H1 (cell line): ENCODE data around the gene GPR18. TPM values are rescaled to one million over a fixed set of nuclear protein-coding genes. Genes with fewer than 3 reads are reported as not detected.

Source experiments
- CTCF ChIA-PET: fragments of 300-600 bp; sonication (Branson Sonifier 250); formaldehyde crosslinking; loops from one replicate; lab custom pipeline; 2021; ENCODE audit not compliant: partially characterized antibody; lab: Charles Lee
- POLR2A ChIA-PET: fragments of 300-600 bp; sonication (Branson Sonifier 250); formaldehyde crosslinking; loops from one replicate; lab custom pipeline; 2021; ENCODE audit warnings: inconsistent platforms; ENCODE audit not compliant: partially characterized antibody; lab: Charles Lee
- DNase-seq, 2 experiments: peaks; one replicate each; pipeline versions ENCODE4 v3.0.0 to v3.0.0-alpha.2; 2010 to 2022; ENCODE audit warnings: low spot score in 2 of 2, low read depth in 1 of 2, mixed read lengths in 1 of 2
- FAIRE-seq: peaks from 2 replicates; lab custom pipeline; 2011; peaks lifted over from hg19 to GRCh38; lab: Jason Lieb, UNC
- H2AFZ ChIP-seq: 2 replicates; pipeline ENCODE4 v1.8.1; 2012; ENCODE audit warnings: low read length, inconsistent platforms
- H2AK5ac ChIP-seq: 2 replicates; pipeline ENCODE4 v1.6.1; 2013; ENCODE audit warnings: low read depth, low read length
- H2BK120ac ChIP-seq: replicated peaks from 2 replicates; pipeline ENCODE3; 2013; ENCODE audit warnings: low read depth, low read length, inconsistent platforms
- H2BK12ac ChIP-seq: 2 replicates; pipeline ENCODE4 v1.6.1; 2013; ENCODE audit warnings: low read depth, low read length
- H2BK15ac ChIP-seq: 2 replicates; pipeline ENCODE4 v1.6.1; 2013; ENCODE audit warnings: low read length
- H2BK20ac ChIP-seq: 2 replicates; pipeline ENCODE4 v1.6.1; 2013; ENCODE audit warnings: low read length
- H2BK5ac ChIP-seq: 2 replicates; pipeline ENCODE4 v1.6.1; 2013; ENCODE audit warnings: low read depth, low read length
- H3K14ac ChIP-seq: 2 replicates; pipeline ENCODE4 v1.6.1; 2013; ENCODE audit warnings: inconsistent platforms; ENCODE audit not compliant: insufficient read length
- H3K18ac ChIP-seq: 2 replicates; pipeline ENCODE4 v1.6.1; 2013; ENCODE audit warnings: low read length; ENCODE audit errors: extremely low read depth
- H3K23ac ChIP-seq: 2 replicates; pipeline ENCODE4 v1.6.1; 2013; ENCODE audit warnings: inconsistent platforms; ENCODE audit not compliant: insufficient read length
- H3K23me2 ChIP-seq: 2 replicates; pipeline ENCODE4 v1.6.1; 2013; ENCODE audit warnings: low read depth, low read length
- H3K27ac ChIP-seq: 2 replicates; pipeline ENCODE4 v1.6.1; 2011; ENCODE audit warnings: low read depth, low read length, inconsistent platforms
- H3K27me3 ChIP-seq, 4 experiments: replicated peaks in 1 of 4; 1 replicate in 1 of 4; 2 replicates in 3 of 4; pipeline versions ENCODE4 v1.6.1 to v1.8.1; 2011 to 2013; ENCODE audit warnings: low read length in 3 of 4, mild to moderate bottlenecking in 3 of 4, inconsistent platforms in 2 of 4, mixed read lengths in 2 of 4, moderate library complexity in 1 of 4; ENCODE audit not compliant: control insufficient read depth in 3 of 4, insufficient read depth in 3 of 4; ENCODE audit errors: extremely low read depth in 1 of 4
- H3K36me3 ChIP-seq, 4 experiments: 2 replicates each; pipeline versions ENCODE4 v1.6.1 to v1.8.1; 2011 to 2013; ENCODE audit warnings: mild to moderate bottlenecking in 4 of 4, low read length in 3 of 4, moderate library complexity in 2 of 4, control low read depth in 1 of 4, inconsistent platforms in 1 of 4; ENCODE audit not compliant: insufficient read depth in 4 of 4, control insufficient read depth in 2 of 4
- H3K4ac ChIP-seq: replicated peaks from 2 replicates; pipeline ENCODE3; 2013; ENCODE audit warnings: low read length, low read depth, mixed read lengths, inconsistent platforms; ENCODE audit not compliant: insufficient read length
- H3K4me1 ChIP-seq, 4 experiments: replicated peaks in 1 of 4; 1 replicate in 1 of 4; 2 replicates in 3 of 4; pipeline versions ENCODE4 v1.6.1 to v1.8.1; 2011 to 2013; ENCODE audit warnings: low read length in 3 of 4, inconsistent platforms in 2 of 4, mixed read lengths in 1 of 4; ENCODE audit not compliant: insufficient read depth in 4 of 4, control insufficient read depth in 3 of 4
- H3K4me2 ChIP-seq, 2 experiments: 2 replicates each; pipeline versions ENCODE4 v1.6.1 to v1.8.1; 2011 to 2013; ENCODE audit warnings: low read depth in 2 of 2, low read length in 2 of 2, control low read depth in 1 of 2, inconsistent platforms in 1 of 2, mild to moderate bottlenecking in 1 of 2; ENCODE audit not compliant: insufficient read depth in 1 of 2
- H3K4me3 ChIP-seq, 4 experiments: fragments of 200-600, 300-600 bp in 1 of 4; sonication (generic), shearing (Covaris generic), sonication (Bioruptor Twin) in 1 of 4; 2 replicates each; pipeline versions ENCODE4 v1.5.1 to v1.8.1; 2011 to 2016; ENCODE audit warnings: low read length in 4 of 4, low read depth in 3 of 4, control low read depth in 2 of 4, inconsistent platforms in 2 of 4, mild to moderate bottlenecking in 2 of 4, mixed read lengths in 1 of 4, moderate library complexity in 1 of 4; ENCODE audit not compliant: insufficient read depth in 2 of 4; ENCODE audit errors: extremely low read depth in 1 of 4
- H3K56ac ChIP-seq: replicated peaks from 2 replicates; pipeline ENCODE3; 2013; ENCODE audit warnings: low read depth, mild to moderate bottlenecking, mixed read lengths, low read length, inconsistent platforms; ENCODE audit not compliant: insufficient read length
- H3K79me1 ChIP-seq: 2 replicates; pipeline ENCODE4 v1.6.1; 2013; ENCODE audit warnings: low read depth, low read length, control low read depth
- H3K79me2 ChIP-seq, 2 experiments: 2 replicates each; pipeline versions ENCODE4 v1.6.1 to v1.8.1; 2012 to 2013; ENCODE audit warnings: low read length in 2 of 2, mild to moderate bottlenecking in 2 of 2, inconsistent platforms in 1 of 2; ENCODE audit not compliant: insufficient read depth in 2 of 2, control insufficient read depth in 1 of 2
- H3K9ac ChIP-seq, 4 experiments: replicated peaks in 1 of 4; 1 replicate in 1 of 4; 2 replicates in 3 of 4; pipeline versions ENCODE4 v1.6.1 to v1.8.1; 2011 to 2013; ENCODE audit warnings: low read depth in 3 of 4, low read length in 3 of 4, control low read depth in 2 of 4, mild to moderate bottlenecking in 2 of 4, moderate library complexity in 2 of 4, inconsistent platforms in 1 of 4; ENCODE audit errors: extremely low read depth in 1 of 4
- H3K9me3 ChIP-seq, 2 experiments: 2 replicates each; pipeline versions ENCODE4 v1.6.1 to v1.8.1; 2012 to 2013; ENCODE audit warnings: mild to moderate bottlenecking in 2 of 2, moderate library complexity in 2 of 2, control low read depth in 1 of 2, inconsistent platforms in 1 of 2, low read depth in 1 of 2, low read length in 1 of 2, mixed read lengths in 1 of 2; ENCODE audit not compliant: insufficient read depth in 2 of 2
- H4K20me1 ChIP-seq, 2 experiments: replicated peaks in 1 of 2; 2 replicates each; pipeline versions ENCODE3 to v1.8.1; 2011 to 2013; ENCODE audit warnings: inconsistent platforms in 2 of 2, low read length in 2 of 2, mild to moderate bottlenecking in 1 of 2; ENCODE audit not compliant: insufficient read depth in 2 of 2, control insufficient read depth in 1 of 2
- H4K5ac ChIP-seq: 2 replicates; pipeline ENCODE4 v1.6.1; 2013; ENCODE audit warnings: low read length, low read depth, mixed read lengths, inconsistent platforms; ENCODE audit not compliant: insufficient read length
- H4K8ac ChIP-seq: 2 replicates; pipeline ENCODE4 v1.8.0; 2013; ENCODE audit warnings: mild to moderate bottlenecking, moderate library complexity, low read length, inconsistent platforms; ENCODE audit not compliant: insufficient read depth; ENCODE audit errors: extremely low read depth
- H4K91ac ChIP-seq: replicated peaks from 2 replicates; pipeline ENCODE3; 2013; ENCODE audit warnings: low read length, mixed read lengths, inconsistent platforms; ENCODE audit not compliant: insufficient read length
- SRF ChIP-seq: IDR thresholded peaks from 2 replicates; pipeline ENCODE4 v1.6.1; 2011; ENCODE audit warnings: mild to moderate bottlenecking, low read depth, low read length, moderate library complexity
- SUZ12 ChIP-seq: fragments of 200-600 bp; sonication (generic); IDR thresholded peaks from 2 replicates; pipeline ENCODE4 v1.6.1; 2012; ENCODE audit warnings: mild to moderate bottlenecking, inconsistent platforms, low read length, moderate library complexity, mixed read lengths
- WGBS, 2 experiments: shearing (Covaris generic) in 1 of 2; methylation state at CpG; one replicate each; pipeline versions ENCODE4 v1.1.6 to v1.1.7; 2013 to 2015; ENCODE audit warnings: low lambda C conversion rate in 2 of 2, mixed read lengths in 2 of 2, inconsistent platforms in 1 of 2, low coverage in 1 of 2, missing lambda C conversion rate in 1 of 2; ENCODE audit not compliant: insufficient replicate concordance in 2 of 2, insufficient coverage in 1 of 2, insufficient read length in 1 of 2; ENCODE audit errors: extremely low coverage in 1 of 2, missing lambda C conversion rate in 1 of 2; 5-methylcytosine and 5-hydroxymethylcytosine counted together
- polyA plus RNA-seq, 7 experiments: library from polyadenylated mRNA; depleted of rRNA in 3 of 7; stranded (reverse) in 5 of 7; unstranded in 2 of 7; fragments of >200 nt in 5 of 7; fragments of 200-250 nt in 2 of 7; gene quantifications; 1 replicate in 5 of 7; 2 replicates in 1 of 7; 4 replicates in 1 of 7; pipeline versions ENCODE4 v1.2.1 to v1.2.3, GENCODE V29; 2011 to 2013; ENCODE audit warnings: missing spikeins in 2 of 7, mixed read lengths in 2 of 7
- total RNA-seq: library from RNA; stranded (reverse); fragmentation: NEBNext Ultra II Directional; extraction: Animal tissue kit (Norgen Biotek cat#: 25700); gene quantifications from 2 replicates; pipeline ENCODE4 v1.2.1, GENCODE V29; 2021

Gene GPR18
- total and polyA plus RNA-seq, 2 of the 8 experiments (the other 6 are each of a cell fraction or from before 2014, with no cell fraction given): not detected

DNA sequence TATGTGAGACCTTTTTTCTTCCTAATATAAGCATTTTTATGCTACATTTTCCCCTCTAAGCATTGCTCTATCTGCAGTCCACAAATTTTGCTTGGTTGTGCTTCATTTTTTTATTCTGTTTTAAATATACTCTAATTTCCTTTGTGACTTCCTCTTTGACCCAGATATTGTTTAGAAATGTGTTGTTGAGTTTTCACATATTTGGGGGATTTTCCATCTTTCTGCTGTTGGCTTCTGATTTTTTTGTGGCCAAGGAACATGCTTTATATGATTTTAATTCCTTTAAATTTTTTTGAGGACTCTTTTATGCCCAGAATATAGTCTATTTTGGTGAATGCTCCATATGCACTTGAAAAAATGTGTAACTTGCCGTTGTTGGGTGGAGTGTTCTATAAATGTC lies 34.6 kb downstream of the GPR18 start:
- no peak overlapping the region for H2BK20ac ChIP-seq
- H3K4me2 ChIP-seq: no peak overlapping the region
- peaks cover 25 to 96% of the 10 kb centered on the region in 2 experiments for H3K79me2 ChIP-seq
- TF ChIP-seq SUZ12: no peak
- no peak for TF ChIP-seq SRF
- FAIRE-seq (no peak), DNase-seq (no peak)
- H3K4me3 ChIP-seq: no peak overlapping the region
- ChIA-PET CTCF (interaction anchor here (1.2 to 1.3 kb wide), 2 partner anchors 23 to 47 kb away, joined by 3 to 5 read pairs; partner anchors contain the start of gene UBAC2), POLR2A (interaction anchor here (0.6 to 2.0 kb wide), 3 partner anchors 23 to 38 kb away, joined by 3 to 6 read pairs (median 4); partner anchors contain the start of gene UBAC2)
- no peak overlapping the region for H4K5ac ChIP-seq
- no peaks in the 10 kb centered on the region for H3K9me3 ChIP-seq
- no peaks in the 10 kb centered on the region for H3K23me2 ChIP-seq
- no peak overlapping the region for H3K18ac ChIP-seq
- no peak overlapping the region for H4K8ac ChIP-seq
- no peak overlapping the region for H3K4ac ChIP-seq
- H4K91ac ChIP-seq: no peak overlapping the region
- H2BK5ac ChIP-seq: no peak overlapping the region
- peaks cover 0 to 4% (median under 1%) of the 10 kb centered on the region in 4 experiments; a peak in 2 of 7 replicates for H3K4me1 ChIP-seq
- H3K23ac ChIP-seq: no peak overlapping the region
- no peaks in the 10 kb centered on the region for H3K36me3 ChIP-seq
- no peak overlapping the region for H2BK120ac ChIP-seq
- H2BK12ac ChIP-seq: no peak overlapping the region
- no peaks in the 10 kb centered on the region for H3K27me3 ChIP-seq
- H3K56ac ChIP-seq: no peak overlapping the region
- WGBS, 2 experiments: 82% methylated on average over 1 of the region's 1 CpG; no CpG with 5 or more reads in 1 of the 2 experiments
- no peak overlapping the region for H3K14ac ChIP-seq
- H4K20me1 ChIP-seq: peaks cover 3 to 10% of the 10 kb centered on the region in 2 experiments
- no peak overlapping the region for H2BK15ac ChIP-seq
- H2AFZ ChIP-seq: no peak overlapping the region
- H3K79me1 ChIP-seq: peaks cover 13% of the 10 kb centered on the region
- no peak overlapping the region for H2AK5ac ChIP-seq
- H3K9ac ChIP-seq: no peak overlapping the region
- no peak overlapping the region for H3K27ac ChIP-seq
